Upper lobe of left lung (tissue), 4 donors: ENCODE measurements around the gene ASB17.

Experiments used
- CTCF ChIP-seq, 6 experiments: fragments of 450-650 bp in 4 of 6; fragments of 200-600 bp in 2 of 6; sonication (generic) in 2 of 6; IDR thresholded peaks; one replicate each; pipeline ENCODE4 v1.5.1; 2016 to 2019; ENCODE audit warnings: antibody characterized with exemption in 6 of 6
- EP300 ChIP-seq, 4 donors: sonication (generic); formaldehyde crosslinking; IDR thresholded peaks; one replicate each; pipeline ENCODE4 v1.5.1; 2017; ENCODE audit warnings: antibody characterized with exemption in 4 of 4, control low read depth in 2 of 4
- POLR2A ChIP-seq, 4 donors: fragments of 450-650 bp; IDR thresholded peaks; one replicate each; pipeline ENCODE4 v1.5.1; 2016 to 2017; ENCODE audit warnings: antibody characterized with exemption in 4 of 4, mild to moderate bottlenecking in 2 of 4
- POLR2AphosphoS5 ChIP-seq, 2 donors: sonication (generic); formaldehyde crosslinking; IDR thresholded peaks; one replicate each; pipeline ENCODE4 v1.5.1; 2017; ENCODE audit warnings: antibody characterized with exemption in 2 of 2

DNA sequence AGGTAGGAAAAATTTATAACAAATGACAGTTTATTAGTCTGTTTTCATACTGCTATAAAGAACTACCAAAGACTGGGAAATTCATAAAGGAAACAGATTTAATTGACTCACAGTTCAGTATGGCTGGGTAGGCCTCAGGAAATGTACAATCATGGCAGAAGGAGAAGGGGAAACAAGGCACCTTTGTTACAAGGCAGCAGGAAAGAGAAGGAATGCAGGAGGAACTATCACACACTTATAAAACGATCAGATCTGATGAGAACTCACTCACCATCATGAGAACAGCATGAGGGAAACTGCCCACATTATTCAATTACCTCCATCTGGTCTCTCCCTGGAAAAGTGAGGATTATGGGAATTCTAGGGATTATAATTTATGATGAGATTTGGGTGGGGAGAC is 61.3 kb downstream of the ASB17 start:
- TF ChIP-seq CTCF (IDR thresholded peaks at IDR 0.05) (no peak), POLR2A (IDR thresholded peaks at IDR 0.05) (no peak), POLR2AphosphoS5 (IDR thresholded peaks at IDR 0.05) (no peak), EP300 (IDR thresholded peaks at IDR 0.05) (no peak)
